ENCODE measurements around the gene CRACR2B. TPM values are rescaled to one million over a fixed set of nuclear protein-coding genes. Genes with fewer than 3 reads are reported as not detected.

Gene CRACR2B
- total and polyA plus RNA-seq, 2 of the 13 experiments (the other 11 are each of a cell fraction or from before 2014, with no cell fraction given), result 14.9 to 21.0 TPM

DNA sequence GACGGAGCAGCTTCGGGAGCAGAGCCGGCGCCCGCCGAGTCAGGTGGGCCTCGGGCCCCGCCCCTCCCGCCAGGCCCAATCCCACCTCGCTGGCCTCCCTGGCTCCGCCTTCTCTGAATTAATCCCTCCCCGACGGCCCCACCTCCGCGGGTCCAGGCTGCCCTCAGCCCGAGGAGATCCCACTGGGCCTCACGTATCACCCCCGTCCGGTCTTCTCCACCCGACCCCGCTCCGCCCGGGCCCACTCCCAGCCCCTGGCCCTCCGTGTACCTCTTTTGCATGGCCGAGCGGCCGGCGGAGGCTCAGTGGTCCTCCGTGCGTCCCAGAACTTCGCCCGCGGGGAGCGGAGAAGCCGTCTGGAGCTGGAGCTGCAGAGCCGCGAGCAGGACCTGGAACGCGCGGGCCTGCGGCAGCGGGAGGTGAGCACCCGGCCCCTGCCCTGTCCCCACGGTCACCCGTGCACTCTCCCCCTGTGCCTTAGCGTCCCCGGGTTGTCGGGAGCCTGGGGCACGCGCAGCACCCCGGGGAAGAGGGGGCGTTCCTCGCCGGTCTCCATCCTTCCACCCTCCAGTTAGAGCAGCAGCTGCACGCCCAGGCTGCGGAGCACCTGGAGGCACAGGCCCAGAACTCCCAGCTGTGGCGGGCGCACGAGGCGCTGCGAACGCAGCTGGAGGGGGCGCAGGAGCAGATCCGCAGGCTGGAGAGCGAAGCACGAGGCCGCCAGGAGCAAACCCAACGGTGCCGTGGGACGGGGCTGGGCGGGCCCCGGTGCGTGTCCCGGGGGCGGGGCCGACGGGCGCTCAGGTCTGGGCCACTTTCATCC lies 2.8 kb downstream of the CRACR2B start (continued):
- TF ChIP-seq CBX5 (CRISPR knock-in tag; IDR thresholded peaks at IDR 0.05; ENCODE audit: borderline replicate concordance), result no peak
- no peak for TF ChIP-seq ZFYVE20 (CRISPR knock-in tag; IDR thresholded peaks at IDR 0.05; ENCODE audit: borderline replicate concordance, low read depth)
- TF ChIP-seq, protein P1, sequence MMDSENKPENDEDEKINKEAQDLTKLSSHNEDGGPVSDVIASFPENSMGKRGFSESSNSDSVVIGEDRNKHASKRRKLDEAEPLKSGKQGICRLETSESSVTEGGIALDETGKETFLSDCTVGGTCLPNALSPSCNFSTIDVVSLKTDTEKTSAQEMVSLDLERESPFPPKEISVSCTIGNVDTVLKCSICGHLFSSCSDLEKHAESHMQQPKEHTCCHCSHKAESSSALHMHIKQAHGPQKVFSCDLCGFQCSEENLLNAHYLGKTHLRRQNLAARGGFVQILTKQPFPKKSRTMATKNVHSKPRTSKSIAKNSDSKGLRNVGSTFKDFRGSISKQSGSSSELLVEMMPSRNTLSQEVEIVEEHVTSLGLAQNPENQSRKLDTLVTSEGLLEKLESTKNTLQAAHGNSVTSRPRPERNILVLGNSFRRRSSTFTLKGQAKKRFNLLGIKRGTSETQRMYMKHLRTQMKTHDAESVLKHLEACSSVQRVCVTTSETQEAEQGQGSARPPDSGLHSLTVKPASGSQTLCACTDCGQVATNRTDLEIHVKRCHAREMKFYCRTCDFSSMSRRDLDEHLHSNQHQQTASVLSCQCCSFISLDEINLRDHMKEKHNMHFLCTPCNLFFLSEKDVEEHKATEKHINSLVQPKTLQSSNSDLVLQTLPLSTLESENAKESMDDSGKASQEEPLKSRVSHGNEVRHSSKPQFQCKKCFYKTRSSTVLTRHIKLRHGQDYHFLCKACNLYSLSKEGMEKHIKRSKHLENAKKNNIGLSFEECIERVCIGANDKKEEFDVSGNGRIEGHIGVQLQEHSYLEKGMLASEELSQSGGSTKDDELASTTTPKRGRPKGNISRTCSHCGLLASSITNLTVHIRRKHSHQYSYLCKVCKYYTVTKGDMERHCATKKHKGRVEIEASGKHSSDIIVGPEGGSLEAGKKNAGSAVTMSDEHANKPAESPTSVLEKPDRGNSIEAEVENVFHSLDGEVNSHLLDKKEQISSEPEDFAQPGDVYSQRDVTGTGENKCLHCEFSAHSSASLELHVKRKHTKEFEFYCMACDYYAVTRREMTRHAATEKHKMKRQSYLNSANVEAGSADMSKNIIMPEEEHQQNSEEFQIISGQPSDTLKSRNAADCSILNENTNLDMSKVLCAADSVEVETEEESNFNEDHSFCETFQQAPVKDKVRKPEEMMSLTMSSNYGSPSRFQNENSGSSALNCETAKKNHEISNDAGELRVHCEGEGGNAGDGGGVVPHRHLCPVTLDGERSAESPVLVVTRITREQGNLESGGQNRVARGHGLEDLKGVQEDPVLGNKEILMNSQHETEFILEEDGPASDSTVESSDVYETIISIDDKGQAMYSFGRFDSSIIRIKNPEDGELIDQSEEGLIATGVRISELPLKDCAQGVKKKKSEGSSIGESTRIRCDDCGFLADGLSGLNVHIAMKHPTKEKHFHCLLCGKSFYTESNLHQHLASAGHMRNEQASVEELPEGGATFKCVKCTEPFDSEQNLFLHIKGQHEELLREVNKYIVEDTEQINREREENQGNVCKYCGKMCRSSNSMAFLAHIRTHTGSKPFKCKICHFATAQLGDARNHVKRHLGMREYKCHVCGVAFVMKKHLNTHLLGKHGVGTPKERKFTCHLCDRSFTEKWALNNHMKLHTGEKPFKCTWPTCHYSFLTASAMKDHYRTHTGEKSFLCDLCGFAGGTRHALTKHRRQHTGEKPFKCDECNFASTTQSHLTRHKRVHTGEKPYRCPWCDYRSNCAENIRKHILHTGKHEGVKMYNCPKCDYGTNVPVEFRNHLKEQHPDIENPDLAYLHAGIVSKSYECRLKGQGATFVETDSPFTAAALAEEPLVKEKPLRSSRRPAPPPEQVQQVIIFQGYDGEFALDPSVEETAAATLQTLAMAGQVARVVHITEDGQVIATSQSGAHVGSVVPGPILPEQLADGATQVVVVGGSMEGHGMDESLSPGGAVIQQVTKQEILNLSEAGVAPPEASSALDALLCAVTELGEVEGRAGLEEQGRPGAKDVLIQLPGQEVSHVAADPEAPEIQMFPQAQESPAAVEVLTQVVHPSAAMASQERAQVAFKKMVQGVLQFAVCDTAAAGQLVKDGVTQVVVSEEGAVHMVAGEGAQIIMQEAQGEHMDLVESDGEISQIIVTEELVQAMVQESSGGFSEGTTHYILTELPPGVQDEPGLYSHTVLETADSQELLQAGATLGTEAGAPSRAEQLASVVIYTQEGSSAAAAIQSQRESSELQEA (CRISPR knock-in tag; IDR thresholded peaks at IDR 0.05; ENCODE audit: not compliant biosample characterization), result no peak
- TF ChIP-seq ZNF24 (IDR thresholded peaks at IDR 0.05), result no peak
- TF ChIP-seq, protein P2, sequence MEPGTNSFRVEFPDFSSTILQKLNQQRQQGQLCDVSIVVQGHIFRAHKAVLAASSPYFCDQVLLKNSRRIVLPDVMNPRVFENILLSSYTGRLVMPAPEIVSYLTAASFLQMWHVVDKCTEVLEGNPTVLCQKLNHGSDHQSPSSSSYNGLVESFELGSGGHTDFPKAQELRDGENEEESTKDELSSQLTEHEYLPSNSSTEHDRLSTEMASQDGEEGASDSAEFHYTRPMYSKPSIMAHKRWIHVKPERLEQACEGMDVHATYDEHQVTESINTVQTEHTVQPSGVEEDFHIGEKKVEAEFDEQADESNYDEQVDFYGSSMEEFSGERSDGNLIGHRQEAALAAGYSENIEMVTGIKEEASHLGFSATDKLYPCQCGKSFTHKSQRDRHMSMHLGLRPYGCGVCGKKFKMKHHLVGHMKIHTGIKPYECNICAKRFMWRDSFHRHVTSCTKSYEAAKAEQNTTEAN (CRISPR knock-in tag; conservative IDR thresholded peaks at IDR 0.05), result no peak
- 0 out of 2 replicates have a peak, but pooled peaks have one; percentile 39 for TF ChIP-seq GZF1 (CRISPR knock-in tag; IDR thresholded peaks at IDR 0.05)
- no peak for TF ChIP-seq IRX3 (CRISPR knock-in tag; IDR thresholded peaks at IDR 0.05; ENCODE audit: borderline replicate concordance, low read depth)
- no peak for TF ChIP-seq ZNF674 (CRISPR knock-in tag; IDR thresholded peaks at IDR 0.05; ENCODE audit: low read depth)
- 0 out of 2 replicates have a peak, but pooled peaks have one; percentile 38 for TF ChIP-seq TGIF2 (CRISPR knock-in tag; IDR thresholded peaks at IDR 0.05)
- TF ChIP-seq, protein P3, sequence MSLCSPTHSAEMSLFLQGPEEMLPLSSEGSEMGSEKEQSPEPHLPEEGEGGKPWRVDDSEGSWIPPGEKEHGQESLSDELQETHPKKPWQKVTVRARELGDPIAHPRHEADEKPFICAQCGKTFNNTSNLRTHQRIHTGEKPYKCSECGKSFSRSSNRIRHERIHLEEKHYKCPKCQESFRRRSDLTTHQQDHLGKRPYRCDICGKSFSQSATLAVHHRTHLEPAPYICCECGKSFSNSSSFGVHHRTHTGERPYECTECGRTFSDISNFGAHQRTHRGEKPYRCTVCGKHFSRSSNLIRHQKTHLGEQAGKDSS (CRISPR knock-in tag; IDR thresholded peaks at IDR 0.05; ENCODE audit: borderline replicate concordance, low read depth), result no peak
- TF ChIP-seq, protein P4, sequence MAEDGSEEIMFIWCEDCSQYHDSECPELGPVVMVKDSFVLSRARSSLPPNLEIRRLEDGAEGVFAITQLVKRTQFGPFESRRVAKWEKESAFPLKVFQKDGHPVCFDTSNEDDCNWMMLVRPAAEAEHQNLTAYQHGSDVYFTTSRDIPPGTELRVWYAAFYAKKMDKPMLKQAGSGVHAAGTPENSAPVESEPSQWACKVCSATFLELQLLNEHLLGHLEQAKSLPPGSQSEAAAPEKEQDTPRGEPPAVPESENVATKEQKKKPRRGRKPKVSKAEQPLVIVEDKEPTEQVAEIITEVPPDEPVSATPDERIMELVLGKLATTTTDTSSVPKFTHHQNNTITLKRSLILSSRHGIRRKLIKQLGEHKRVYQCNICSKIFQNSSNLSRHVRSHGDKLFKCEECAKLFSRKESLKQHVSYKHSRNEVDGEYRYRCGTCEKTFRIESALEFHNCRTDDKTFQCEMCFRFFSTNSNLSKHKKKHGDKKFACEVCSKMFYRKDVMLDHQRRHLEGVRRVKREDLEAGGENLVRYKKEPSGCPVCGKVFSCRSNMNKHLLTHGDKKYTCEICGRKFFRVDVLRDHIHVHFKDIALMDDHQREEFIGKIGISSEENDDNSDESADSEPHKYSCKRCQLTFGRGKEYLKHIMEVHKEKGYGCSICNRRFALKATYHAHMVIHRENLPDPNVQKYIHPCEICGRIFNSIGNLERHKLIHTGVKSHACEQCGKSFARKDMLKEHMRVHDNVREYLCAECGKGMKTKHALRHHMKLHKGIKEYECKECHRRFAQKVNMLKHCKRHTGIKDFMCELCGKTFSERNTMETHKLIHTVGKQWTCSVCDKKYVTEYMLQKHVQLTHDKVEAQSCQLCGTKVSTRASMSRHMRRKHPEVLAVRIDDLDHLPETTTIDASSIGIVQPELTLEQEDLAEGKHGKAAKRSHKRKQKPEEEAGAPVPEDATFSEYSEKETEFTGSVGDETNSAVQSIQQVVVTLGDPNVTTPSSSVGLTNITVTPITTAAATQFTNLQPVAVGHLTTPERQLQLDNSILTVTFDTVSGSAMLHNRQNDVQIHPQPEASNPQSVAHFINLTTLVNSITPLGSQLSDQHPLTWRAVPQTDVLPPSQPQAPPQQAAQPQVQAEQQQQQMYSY (CRISPR knock-in tag; IDR thresholded peaks at IDR 0.05), result no peak
- peak; percentile 66 for TF ChIP-seq CBX1 (IDR thresholded peaks at IDR 0.05; ENCODE audit: low read depth)
- no peak for TF ChIP-seq NCOR1 (IDR thresholded peaks at IDR 0.05; ENCODE audit: borderline replicate concordance, low read length)
- TF ChIP-seq CEBPG (CRISPR knock-in tag; IDR thresholded peaks at IDR 0.05), result no peak
- no peak for TF ChIP-seq CC2D1A (CRISPR knock-in tag; IDR thresholded peaks at IDR 0.05)

All from HepG2 (cell line).